Activated CD4-positive, alpha-beta T cell treated with anti-CD3 and anti-CD28 coated beads, Interleukin-2, amount 50 U/mL, for 24 hours (primary cell): ENCODE data around the gene PKP2.

Experiments
- DNase-seq, 2 donors: peaks; one replicate each; pipeline ENCODE4 v3.0.0-alpha.2; 2020; ENCODE audit warnings: low read depth in 1 of 2, low spot score in 1 of 2

Gene PKP2

GRCh38 chr12:32896432-32897280 lies at the start of gene PKP2:
PKP2 (minus strand) TSS chr12:32896777; CDS start chr12:32896731, 46 bp downstream.
- DNase-seq, result no peak

GRCh38 chr12:32944195-32944594 lies 47.6 kb upstream of the PKP2 start:
- no peak for DNase-seq

- no peak for DNase-seq
Observed at GRCh38 chr12:32939801-32940200, 43.2 kb upstream of the PKP2 start.

DNA sequence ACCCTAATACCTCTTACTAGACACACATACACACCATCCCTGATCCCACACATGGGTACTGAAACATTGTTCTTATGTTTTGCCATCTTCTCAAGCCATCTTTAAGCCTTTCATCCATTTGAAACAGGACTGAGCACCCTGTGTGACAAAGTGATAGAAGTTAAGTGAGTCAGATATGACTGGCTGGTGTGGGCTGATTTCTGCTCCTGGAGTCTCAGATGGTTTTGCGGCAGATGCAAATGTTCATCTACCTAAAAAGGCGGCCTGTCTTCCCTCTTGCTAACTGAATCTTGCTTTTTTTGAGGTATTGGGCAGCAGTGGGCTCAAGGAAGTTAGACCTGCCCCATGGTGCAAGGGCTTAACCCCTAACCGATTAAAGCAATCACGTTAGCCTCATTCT lies 30.4 kb upstream of the PKP2 start:
- DNase-seq, result no peak

DNA sequence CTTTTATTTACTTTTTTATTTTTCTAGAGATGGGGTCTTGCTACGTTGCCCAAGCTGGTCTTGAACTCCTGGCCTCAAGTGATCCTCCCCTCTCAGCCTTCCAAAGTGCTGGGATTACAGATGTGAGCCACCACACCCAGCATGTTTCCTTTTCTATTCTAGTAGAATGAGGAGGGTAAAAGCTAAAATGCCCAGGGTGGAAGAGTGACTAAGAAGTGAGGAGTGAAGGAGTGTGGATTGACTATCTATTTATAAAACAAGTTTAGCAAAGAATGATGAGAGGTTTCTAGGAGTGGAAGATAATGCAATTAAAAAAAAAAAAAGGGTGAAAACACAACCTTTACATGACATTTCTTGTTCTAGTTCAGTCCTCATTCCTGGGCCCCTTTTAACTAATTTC lies 29.8 kb upstream of the PKP2 start:
- no peak for DNase-seq

GRCh38 chr12:32922546-32923297 lies 26.1 kb upstream of the PKP2 start:
- DNase-seq, result no peak

- no peak for DNase-seq
Observed at GRCh38 chr12:32921397-32921796, 24.8 kb upstream of the PKP2 start.

DNA sequence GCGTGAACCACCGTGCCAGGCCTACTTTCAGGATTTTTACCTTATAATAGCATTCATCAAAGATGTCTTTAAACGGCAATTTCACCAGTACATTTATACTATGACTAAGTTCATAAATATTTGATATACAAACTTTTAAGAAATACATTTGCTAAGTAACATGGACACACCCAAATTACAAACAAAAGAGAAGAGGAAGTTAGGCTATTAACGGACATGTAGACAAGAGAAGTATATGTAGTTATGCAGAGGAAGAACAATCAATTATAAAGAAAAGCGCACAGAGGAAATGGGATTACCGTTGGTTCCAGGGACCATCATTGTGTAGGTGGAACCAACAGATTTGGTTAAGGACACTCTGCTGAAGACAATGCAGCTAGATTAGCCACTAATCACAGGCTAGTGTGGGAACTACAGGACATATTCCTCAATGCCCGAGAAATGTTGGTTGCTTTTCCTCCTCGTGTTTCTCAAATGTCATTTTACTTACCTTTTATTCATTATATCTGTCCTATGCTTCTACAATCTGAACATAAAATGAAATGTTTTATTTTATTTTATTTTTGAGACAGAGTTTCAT lies 24.0 kb upstream of the PKP2 start:
- DNase-seq, result no peak

- DNase-seq, result no peak
Observed at GRCh38 chr12:32918890-32919801, 22.6 kb upstream of the PKP2 start.

DNA sequence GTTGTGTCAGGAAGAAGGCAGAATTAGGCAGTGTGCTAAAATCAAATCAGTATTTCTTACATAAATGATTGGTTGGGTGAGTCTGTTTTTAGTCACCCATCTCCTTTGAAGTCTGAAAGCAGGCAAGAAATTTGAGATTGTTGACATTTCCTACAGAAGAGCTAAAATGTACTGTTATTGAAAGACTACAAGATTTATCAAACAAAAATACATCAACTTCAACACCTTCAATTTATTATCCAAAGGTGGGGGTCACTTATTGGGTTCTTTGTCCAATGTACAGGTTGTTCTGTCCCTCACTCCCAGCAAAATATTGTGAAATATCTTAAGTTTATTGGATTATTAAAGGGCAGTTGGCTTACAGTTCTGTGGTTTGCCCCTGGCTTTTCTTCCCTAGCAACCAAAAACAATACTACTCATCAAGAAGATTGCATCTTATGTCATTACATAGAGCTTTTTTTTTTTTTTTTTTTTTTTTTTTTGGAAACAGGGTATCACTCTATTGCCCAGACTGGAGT lies 20.6 kb upstream of the PKP2 start:
- DNase-seq, result no peak

- DNase-seq, result no peak
Observed at GRCh38 chr12:32907898-32908476, 11.4 kb upstream of the PKP2 start.

DNA sequence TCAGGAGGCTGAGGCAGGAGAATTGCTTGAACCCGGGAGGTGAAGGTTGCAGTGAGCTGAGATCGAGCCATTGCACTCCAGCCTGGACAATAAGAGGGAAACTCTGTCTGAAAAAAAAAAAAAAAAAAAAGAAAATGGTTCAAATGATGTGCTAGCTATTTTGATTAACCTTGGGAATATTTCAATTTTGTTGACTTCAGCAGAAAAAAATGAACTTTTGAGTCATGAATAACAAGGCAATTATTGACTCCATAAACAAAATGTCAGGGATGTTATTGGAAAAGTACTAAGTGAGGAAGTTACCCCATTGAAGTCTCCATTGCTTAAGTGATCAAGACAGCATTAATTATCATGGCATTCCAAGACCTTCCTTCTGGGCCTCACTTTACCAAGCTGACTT lies 10.6 kb upstream of the PKP2 start:
- DNase-seq, result no peak

- DNase-seq, result no peak
Observed at GRCh38 chr12:32906399-32907165, 10.0 kb upstream of the PKP2 start.

- no peak for DNase-seq
Observed at GRCh38 chr12:32903763-32904162, 7.2 kb upstream of the PKP2 start.

- no peak for DNase-seq
Observed at GRCh38 chr12:32903318-32903717, 6.7 kb upstream of the PKP2 start.

- no peak for DNase-seq
Observed at GRCh38 chr12:32902287-32902997, 5.9 kb upstream of the PKP2 start.

- DNase-seq, result no peak
Observed at GRCh38 chr12:32901553-32901952, 5.0 kb upstream of the PKP2 start.

DNA sequence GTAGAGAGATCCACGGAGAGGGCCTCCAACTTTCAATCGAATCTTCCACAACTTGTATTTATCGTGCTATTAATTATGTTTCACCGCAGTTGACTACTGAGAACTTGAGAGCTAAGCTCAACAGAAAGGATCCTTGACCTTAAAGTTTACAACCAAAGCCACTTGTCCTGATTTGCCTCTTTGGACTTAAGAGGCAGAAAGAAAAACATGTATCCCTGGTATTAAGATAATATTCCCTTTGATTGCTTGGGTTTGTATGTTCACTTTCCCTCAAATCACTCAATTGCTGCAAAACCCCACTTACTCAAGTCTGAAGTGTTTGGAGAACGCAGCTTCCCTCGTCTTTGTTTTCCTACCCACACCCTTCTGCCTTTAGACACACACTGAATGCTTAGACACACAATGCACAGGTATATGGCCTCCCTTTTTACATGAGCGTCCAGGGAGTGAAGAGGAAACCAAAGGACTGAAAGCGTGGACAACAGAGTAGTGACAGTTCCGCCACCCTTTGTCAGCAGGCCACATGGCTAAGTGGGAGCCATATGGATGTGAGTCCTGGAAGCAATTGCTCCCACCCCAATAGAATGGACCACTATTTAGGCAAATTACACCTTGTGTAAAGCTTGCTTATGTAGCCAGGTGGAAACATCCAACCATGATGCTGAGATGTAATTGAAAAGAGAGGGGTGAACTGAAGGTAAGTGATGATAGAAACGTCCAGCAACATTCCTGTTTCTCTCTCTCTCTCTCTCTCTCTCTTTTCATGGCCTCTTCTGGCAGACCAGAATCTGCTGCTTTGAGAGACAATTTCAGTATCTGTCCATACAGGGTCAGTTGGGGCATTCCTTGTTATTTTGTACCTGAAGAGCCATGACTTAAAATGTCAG lies 1.4 kb upstream of the PKP2 start:
- DNase-seq, result no peak
